Measurements from ENCODE around the gene PDE8A. TPM values are rescaled to one million over a fixed set of nuclear protein-coding genes. Genes with fewer than 3 reads are reported as not detected.

The PDE8A gene
- total RNA-seq, 1 donor from 2014 or later, result 24.6 TPM

DNA sequence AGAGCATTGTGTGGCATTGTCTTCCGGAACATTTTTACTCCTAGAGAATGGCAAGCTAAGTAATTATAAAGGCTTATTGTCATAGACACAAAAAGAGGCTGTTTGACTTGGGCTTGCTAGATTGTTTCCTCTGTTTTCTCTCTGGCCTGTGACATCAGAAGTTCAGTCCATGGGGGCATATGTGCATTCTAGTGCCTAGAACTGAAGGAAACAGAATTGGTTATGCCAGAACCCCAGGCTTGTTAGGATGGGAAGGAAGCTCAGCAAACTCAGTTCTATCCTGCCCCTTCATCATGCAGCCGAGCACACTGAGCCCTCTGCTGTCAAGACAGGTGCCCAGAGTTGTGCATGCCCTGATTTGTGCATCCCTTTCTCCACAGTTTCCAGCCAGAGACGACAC is 131.3 kb downstream of the PDE8A start:
- no peak for DNase-seq (ENCODE audit: low read depth)
- TF ChIP-seq, protein P1, sequence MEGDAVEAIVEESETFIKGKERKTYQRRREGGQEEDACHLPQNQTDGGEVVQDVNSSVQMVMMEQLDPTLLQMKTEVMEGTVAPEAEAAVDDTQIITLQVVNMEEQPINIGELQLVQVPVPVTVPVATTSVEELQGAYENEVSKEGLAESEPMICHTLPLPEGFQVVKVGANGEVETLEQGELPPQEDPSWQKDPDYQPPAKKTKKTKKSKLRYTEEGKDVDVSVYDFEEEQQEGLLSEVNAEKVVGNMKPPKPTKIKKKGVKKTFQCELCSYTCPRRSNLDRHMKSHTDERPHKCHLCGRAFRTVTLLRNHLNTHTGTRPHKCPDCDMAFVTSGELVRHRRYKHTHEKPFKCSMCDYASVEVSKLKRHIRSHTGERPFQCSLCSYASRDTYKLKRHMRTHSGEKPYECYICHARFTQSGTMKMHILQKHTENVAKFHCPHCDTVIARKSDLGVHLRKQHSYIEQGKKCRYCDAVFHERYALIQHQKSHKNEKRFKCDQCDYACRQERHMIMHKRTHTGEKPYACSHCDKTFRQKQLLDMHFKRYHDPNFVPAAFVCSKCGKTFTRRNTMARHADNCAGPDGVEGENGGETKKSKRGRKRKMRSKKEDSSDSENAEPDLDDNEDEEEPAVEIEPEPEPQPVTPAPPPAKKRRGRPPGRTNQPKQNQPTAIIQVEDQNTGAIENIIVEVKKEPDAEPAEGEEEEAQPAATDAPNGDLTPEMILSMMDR (conservative IDR thresholded peaks at IDR 0.05; ENCODE audit: low read depth, low read length), result no peak
- no peak overlapping the region for H3K4me3 ChIP-seq (ENCODE audit: low read depth, low read length)

DNA sequence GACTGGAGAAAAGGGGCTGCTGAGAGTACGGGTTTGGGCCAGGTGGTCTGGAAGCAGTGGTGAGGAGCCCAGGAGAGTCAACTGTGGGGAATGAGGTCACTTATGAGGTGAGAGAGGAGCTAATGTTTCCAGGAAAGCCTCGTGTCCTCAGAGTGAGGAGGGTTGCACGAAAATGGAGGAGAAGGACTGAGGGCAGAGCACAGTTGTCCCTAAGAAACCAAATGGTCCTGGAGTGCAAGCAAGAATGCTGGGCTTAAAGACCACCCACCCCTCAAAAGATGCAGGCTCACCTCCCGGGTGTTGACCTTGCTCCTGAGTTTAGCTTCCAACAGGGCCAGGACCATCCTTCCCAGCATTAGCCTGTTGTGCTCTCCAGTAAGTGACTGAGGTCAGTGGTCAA is 133.2 kb downstream of the PDE8A start:
- H3K4me3 ChIP-seq (ENCODE audit: low read depth, low read length), result no peak overlapping the region
- no peak for DNase-seq (ENCODE audit: low read depth)
- TF ChIP-seq, protein P1 (conservative IDR thresholded peaks at IDR 0.05; ENCODE audit: low read depth, low read length), result no peak

DNA sequence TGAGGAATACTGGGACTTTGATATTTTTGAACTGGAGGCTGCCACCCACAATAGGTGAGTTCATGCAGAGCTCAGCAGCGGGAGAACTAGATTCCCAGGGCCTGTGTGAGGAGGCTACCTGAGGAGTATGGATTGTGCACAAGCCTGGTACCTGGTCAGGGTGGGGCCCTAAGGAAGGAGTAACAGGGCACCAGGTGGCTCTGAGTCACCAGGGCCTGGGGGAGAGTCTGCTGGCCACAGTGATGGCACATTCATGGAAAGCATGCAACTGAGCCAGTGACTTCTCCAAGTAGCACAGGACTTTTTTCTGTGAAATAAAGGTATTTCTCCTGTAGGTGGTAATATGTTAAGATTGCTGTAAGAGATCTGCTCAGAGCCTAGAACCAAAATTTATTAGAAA is 134.4 kb downstream of the PDE8A start:
- no peak for DNase-seq (ENCODE audit: low read depth)
- no peak overlapping the region for H3K4me3 ChIP-seq (ENCODE audit: low read depth, low read length)
- TF ChIP-seq, protein P1 (conservative IDR thresholded peaks at IDR 0.05; ENCODE audit: low read depth, low read length), result no peak

DNA sequence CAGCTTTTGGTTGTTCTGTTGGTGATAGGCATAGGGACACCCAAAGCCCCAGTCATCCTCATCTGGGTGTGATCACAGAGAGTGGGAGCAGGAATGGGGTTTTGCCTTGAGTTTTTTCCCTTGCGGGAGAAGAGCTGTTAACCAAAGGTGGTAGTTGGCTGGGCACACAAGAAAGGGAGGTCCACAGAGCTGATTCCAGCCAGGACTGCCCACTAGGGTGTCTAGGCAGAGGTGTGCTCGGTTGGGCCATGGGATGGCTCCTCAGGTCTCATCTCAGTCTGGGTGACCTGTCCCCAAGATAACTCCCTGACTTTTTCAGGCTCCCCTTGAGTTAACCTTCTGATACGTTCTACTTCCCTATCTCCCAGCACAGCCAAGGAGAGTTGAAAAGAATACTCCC is 134.8 kb downstream of the PDE8A start:
- no peak for DNase-seq (ENCODE audit: low read depth)
- TF ChIP-seq, protein P1 (conservative IDR thresholded peaks at IDR 0.05; ENCODE audit: low read depth, low read length), result no peak

DNA sequence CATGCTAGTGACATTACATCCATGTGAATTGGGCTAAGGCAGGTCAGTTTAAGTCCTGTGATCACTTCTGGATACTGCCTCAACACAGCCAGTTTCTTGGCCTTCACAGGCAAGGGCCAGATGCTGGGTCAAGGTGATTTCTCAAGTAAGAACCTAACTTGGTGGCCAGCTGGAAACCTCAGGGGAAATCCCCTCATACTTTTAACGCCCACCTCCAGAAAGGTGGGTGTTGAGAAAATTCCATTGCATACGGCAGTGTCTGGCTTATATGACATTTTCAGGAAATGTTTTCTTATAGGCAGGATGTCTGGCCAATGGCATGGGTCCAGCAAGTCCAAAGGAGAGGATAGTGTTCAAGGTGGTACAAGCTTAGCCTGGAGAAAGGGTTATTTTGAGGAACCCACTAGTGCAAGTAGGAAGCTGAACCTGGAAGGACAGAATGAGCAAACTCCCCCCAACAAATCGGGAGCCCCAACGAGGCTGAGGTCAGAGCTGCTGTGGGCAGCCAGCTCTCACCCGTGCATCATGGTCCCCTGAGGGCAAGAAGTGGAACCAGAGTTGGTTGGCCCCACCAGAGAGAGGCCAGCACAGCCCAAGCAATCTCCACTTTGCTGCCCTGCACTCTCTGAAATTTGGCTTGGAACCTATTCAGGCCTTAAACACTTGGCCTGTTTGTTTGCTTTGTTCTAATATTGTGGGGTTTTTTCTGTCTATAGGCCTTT is 135.4 kb downstream of the PDE8A start:
- TF ChIP-seq, protein P1 (conservative IDR thresholded peaks at IDR 0.05; ENCODE audit: low read depth, low read length), result no peak
- DNase-seq (ENCODE audit: low read depth), result no peak
- H3K4me3 ChIP-seq (ENCODE audit: low read depth, low read length), result no peak overlapping the region

More for the DNA sequence above, 134.8 kb downstream of the PDE8A start:
- no peak overlapping the region for H3K4me3 ChIP-seq (ENCODE audit: low read depth, low read length)

DNA sequence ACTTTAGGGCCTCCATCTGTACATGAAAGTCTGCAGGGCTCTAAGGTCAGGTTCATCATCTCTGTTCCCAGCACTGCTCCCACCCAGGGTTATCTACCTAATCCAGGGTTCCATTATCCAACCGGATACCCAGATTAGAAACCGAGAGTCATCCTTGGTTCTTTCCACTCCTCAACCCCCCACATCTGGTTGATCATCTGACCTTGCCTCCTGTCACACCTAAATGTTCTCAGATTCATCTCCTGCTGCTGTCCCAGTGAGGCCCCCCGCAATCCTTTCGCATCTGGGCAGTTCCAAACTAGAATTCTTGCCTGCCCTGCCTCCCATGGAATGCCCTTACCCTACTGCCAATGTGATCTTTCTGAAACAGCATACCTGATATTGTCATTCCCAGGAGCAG is 136.5 kb downstream of the PDE8A start:
- H3K4me3 ChIP-seq (ENCODE audit: low read depth, low read length), result no peak overlapping the region
- TF ChIP-seq, protein P1 (conservative IDR thresholded peaks at IDR 0.05; ENCODE audit: low read depth, low read length), result no peak
- DNase-seq (ENCODE audit: low read depth), result no peak

DNA sequence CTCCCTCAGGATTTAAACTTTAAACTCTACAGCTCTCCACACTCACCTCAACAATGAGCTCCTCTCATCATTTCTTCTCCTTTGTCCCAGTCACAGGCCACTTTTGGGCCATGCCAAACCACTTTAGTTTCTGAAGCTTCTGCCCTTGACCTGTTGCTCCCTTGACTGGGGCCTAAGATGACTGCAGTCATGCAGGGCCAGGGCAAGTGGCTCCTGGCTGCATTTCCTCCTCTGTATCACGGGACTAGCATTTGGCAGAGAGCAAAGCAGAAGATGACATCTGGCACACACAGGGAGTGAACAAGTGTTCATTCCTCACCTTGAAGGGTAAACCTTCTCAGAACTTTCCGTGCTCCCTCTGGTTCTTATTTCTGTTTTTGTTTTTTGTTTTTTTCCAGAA is 136.9 kb downstream of the PDE8A start:
- TF ChIP-seq, protein P1 (conservative IDR thresholded peaks at IDR 0.05; ENCODE audit: low read depth, low read length), result no peak
- H3K4me3 ChIP-seq (ENCODE audit: low read depth, low read length), result no peak overlapping the region
- DNase-seq (ENCODE audit: low read depth), result no peak
